OCI-LY3 (cell line): ENCODE measurements around the gene CD6.

Experiments
- EZH2phosphoT487 ChIP-seq: fragments of 200-600 bp; shearing (Covaris generic); IDR thresholded peaks from 2 replicates; pipeline ENCODE4 v1.6.1; 2018; ENCODE audit warnings: antibody characterized with exemption, mixed run types, low read depth
- TF ChIP-seq, protein P1 (sequence below): fragments of 200-600, 300-600 bp; sonication (generic); IDR thresholded peaks from 2 replicates; pipeline ENCODE4 v1.5.1; 2014; ENCODE audit warnings: antibody characterized with exemption, low read length, low read depth

DNA sequence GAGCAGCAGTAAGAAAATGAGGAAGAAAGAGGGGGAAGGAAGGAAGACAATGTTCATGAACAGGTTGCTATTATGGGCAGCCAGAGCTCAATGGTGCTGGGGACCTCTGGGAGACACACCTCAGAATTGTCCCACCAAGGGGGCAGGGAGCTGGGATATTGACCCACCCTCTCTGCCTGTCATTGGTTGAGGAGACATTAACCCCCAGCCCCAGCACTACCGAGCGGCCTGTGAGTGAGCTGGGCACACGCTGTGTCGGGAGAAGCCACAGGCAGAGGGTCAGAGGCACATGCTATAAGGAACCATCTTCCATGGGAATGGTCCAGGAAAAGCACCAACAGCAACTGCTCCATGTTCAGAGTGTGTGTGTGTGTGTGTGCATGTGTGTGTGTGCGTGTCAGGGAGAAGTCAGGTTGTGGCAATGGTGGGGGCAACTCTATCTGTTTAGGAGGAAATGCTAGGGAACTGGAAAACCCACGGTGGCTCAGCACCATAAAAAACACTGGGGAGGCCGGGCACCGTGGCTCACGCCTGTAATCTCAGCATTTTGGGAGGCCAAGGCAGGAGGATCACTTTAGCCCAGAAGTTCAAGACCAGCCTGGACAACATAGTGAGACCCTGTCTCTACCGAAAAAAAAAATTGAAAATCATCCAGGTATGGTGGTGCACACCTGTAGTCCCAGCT, 49.2 kb downstream of the CD6 start:
- TF ChIP-seq, protein P1, sequence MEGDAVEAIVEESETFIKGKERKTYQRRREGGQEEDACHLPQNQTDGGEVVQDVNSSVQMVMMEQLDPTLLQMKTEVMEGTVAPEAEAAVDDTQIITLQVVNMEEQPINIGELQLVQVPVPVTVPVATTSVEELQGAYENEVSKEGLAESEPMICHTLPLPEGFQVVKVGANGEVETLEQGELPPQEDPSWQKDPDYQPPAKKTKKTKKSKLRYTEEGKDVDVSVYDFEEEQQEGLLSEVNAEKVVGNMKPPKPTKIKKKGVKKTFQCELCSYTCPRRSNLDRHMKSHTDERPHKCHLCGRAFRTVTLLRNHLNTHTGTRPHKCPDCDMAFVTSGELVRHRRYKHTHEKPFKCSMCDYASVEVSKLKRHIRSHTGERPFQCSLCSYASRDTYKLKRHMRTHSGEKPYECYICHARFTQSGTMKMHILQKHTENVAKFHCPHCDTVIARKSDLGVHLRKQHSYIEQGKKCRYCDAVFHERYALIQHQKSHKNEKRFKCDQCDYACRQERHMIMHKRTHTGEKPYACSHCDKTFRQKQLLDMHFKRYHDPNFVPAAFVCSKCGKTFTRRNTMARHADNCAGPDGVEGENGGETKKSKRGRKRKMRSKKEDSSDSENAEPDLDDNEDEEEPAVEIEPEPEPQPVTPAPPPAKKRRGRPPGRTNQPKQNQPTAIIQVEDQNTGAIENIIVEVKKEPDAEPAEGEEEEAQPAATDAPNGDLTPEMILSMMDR: no peak
- no peak for TF ChIP-seq EZH2phosphoT487
